EH (cell line): Measurements from ENCODE around the gene QKI.
A peak's percentile ranks its signal among the peaks of the same experiment; 100 is the strongest.
"Not testable (repeated sequence)": the region's sequence is repeated elsewhere in the genome, so short reads cannot be mapped to it uniquely, and the experiment has no call there.

Experiments used
- DNase-seq: peaks from one replicate; pipeline ENCODE4 v3.0.0-alpha.2; 2015; ENCODE audit warnings: low read depth

Gene QKI

GRCh38 chr6:163439997-163440396, 25.5 kb downstream of the QKI start:
- no peak for DNase-seq

GRCh38 chr6:163442336-163442735, 27.8 kb downstream of the QKI start:
- DNase-seq = no peak

- DNase-seq = no peak
These were observed 29.6 kb downstream of the QKI start for GRCh38 chr6:163444077-163444476.

GRCh38 chr6:163446549-163446948, 32.0 kb downstream of the QKI start:
- DNase-seq = no peak

- no peak for DNase-seq
These were observed 34.6 kb downstream of the QKI start for GRCh38 chr6:163449076-163449475.

- no peak for DNase-seq
These were observed 39.9 kb downstream of the QKI start for GRCh38 chr6:163454425-163454824.

GRCh38 chr6:163455552-163455951, 41.0 kb downstream of the QKI start:
- peak; percentile 71 for DNase-seq

- DNase-seq = peak; percentile 96
These were observed 43.4 kb downstream of the QKI start for GRCh38 chr6:163457637-163458561.

- DNase-seq = no peak
These were observed 44.5 kb downstream of the QKI start for GRCh38 chr6:163459007-163459406.

- DNase-seq = peak; percentile 25
These were observed 45.0 kb downstream of the QKI start for GRCh38 chr6:163459536-163459935.

GRCh38 chr6:163460307-163460782, 45.8 kb downstream of the QKI start:
- DNase-seq = peak; percentile 36

GRCh38 chr6:163461696-163462095, 47.2 kb downstream of the QKI start:
- no peak for DNase-seq

GRCh38 chr6:163463180-163463579, 48.7 kb downstream of the QKI start:
- no peak for DNase-seq

GRCh38 chr6:163463795-163464194, 49.3 kb downstream of the QKI start:
- no peak for DNase-seq

GRCh38 chr6:163466839-163467390, 52.4 kb downstream of the QKI start:
- DNase-seq = no peak

GRCh38 chr6:163468738-163469137, 54.2 kb downstream of the QKI start:
- no peak for DNase-seq

GRCh38 chr6:163469459-163469985, 55.0 kb downstream of the QKI start:
- DNase-seq = no peak

- no peak for DNase-seq
These were observed 56.1 kb downstream of the QKI start for GRCh38 chr6:163470611-163471010.

- DNase-seq = no peak
These were observed 60.1 kb downstream of the QKI start for GRCh38 chr6:163474581-163474980.

GRCh38 chr6:163476946-163477345, 62.4 kb downstream of the QKI start:
- not testable (repeated sequence) for DNase-seq

- DNase-seq = no peak
These were observed 68.6 kb downstream of the QKI start for GRCh38 chr6:163483107-163483506.

GRCh38 chr6:163485388-163485851, 70.9 kb downstream of the QKI start:
- peak; percentile 32 for DNase-seq

- no peak for DNase-seq
These were observed 72.3 kb downstream of the QKI start for GRCh38 chr6:163486821-163487220.
